HG03432 (cell line): ENCODE results near the gene BLTP3B.

Source experiments
- ATAC-seq: cut with Tn5 transposase; IDR thresholded peaks from one replicate; pipeline ENCODE4 v1.9.1; 2021; ENCODE audit warnings: mild to moderate bottlenecking, moderate library complexity; ENCODE audit not compliant: unreplicated experiment

Gene BLTP3B

GRCh38 chr12:100115291-100115690, 27.4 kb downstream of the BLTP3B start:
- ATAC-seq, result no peak

- no peak for ATAC-seq
Measured at GRCh38 chr12:100114574-100114973, 28.1 kb downstream of the BLTP3B start.

- ATAC-seq, result no peak
Measured at GRCh38 chr12:100110276-100110675, 32.4 kb downstream of the BLTP3B start.

- ATAC-seq, result no peak
Measured at GRCh38 chr12:100106861-100107260, 35.8 kb downstream of the BLTP3B start.

- ATAC-seq, result no peak
Measured at GRCh38 chr12:100105661-100106060, 37.0 kb downstream of the BLTP3B start.

GRCh38 chr12:100101000-100101399, 41.7 kb downstream of the BLTP3B start:
- no peak for ATAC-seq
